HEK293 (cell line): Measurements from ENCODE around the gene CLCN7.

Source experiments
- CTCF ChIA-PET: fragments of 350-600 bp; formaldehyde crosslinking; extraction: SDS; loops from one replicate; lab custom pipeline; 2021; ENCODE audit warnings: antibody characterized with exemption; lab: Yijun Ruan, JAX
- POLR2A ChIA-PET: fragments of 300-600 bp; formaldehyde crosslinking; extraction: SDS; loops from one replicate; lab custom pipeline; 2020; ENCODE audit warnings: antibody characterized with exemption, inconsistent platforms; lab: Yijun Ruan, JAX
- H3K27ac ChIP-seq: fragments of 200-500 bp; sonication (Bioruptor generic); 2 replicates; pipeline ENCODE4 v1.5.1; 2014; ENCODE audit warnings: low read depth, low read length, control low read depth, inconsistent platforms; ENCODE audit errors: extremely low read depth
- H3K36me3 ChIP-seq, 2 experiments: fragments of 200-500 bp in 1 of 2; sonication (Bioruptor generic) in 1 of 2; 1 replicate in 1 of 2; 2 replicates in 1 of 2; pipeline ENCODE4 v1.5.1; 2014 to 2017; ENCODE audit warnings: inconsistent platforms in 2 of 2, low read length in 2 of 2; ENCODE audit not compliant: control insufficient read depth in 2 of 2, insufficient read depth in 1 of 2
- H3K4me1 ChIP-seq: fragments of 200-500 bp; sonication (Bioruptor generic); 2 replicates; pipeline ENCODE4 v1.5.1; 2014; ENCODE audit warnings: mild to moderate bottlenecking, low read length, inconsistent platforms; ENCODE audit not compliant: control insufficient read depth, insufficient read depth
- H3K4me3 ChIP-seq: 2 replicates; pipeline ENCODE4 v1.5.1; 2011; ENCODE audit warnings: low read depth, mild to moderate bottlenecking, control low read depth, low read length, moderate library complexity
- H3K9me3 ChIP-seq: fragments of 200-500 bp; sonication (Bioruptor generic); 2 replicates; pipeline ENCODE4 v1.5.1; 2014; ENCODE audit warnings: low read depth, low read length, inconsistent platforms; ENCODE audit not compliant: control insufficient read depth, insufficient read depth
- CTCF ChIP-seq: fragments of 450-650 bp; formaldehyde crosslinking; IDR thresholded peaks from 2 replicates; pipeline ENCODE4 v1.5.1; 2016; ENCODE audit warnings: missing biosample characterization, missing genetic modification characterization
- FEZF1 ChIP-seq: fragments of 450-650 bp; formaldehyde crosslinking; IDR thresholded peaks from 2 replicates; pipeline ENCODE4 v1.5.1; 2016; ENCODE audit warnings: missing biosample characterization, missing genetic modification characterization
- KLF17 ChIP-seq: fragments of 450-650 bp; formaldehyde crosslinking; IDR thresholded peaks from 2 replicates; pipeline ENCODE4 v1.5.1; 2016; ENCODE audit warnings: missing biosample characterization, missing genetic modification characterization
- PATZ1 ChIP-seq: fragments of 450-650 bp; formaldehyde crosslinking; IDR thresholded peaks from 2 replicates; pipeline ENCODE4 v1.5.1; 2016; ENCODE audit warnings: missing biosample characterization, missing genetic modification characterization
- SP2 ChIP-seq: fragments of 450-650 bp; formaldehyde crosslinking; IDR thresholded peaks from 2 replicates; pipeline ENCODE4 v1.5.1; 2016; ENCODE audit warnings: missing biosample characterization, missing genetic modification characterization
- SP7 ChIP-seq: fragments of 450-650 bp; formaldehyde crosslinking; IDR thresholded peaks from 2 replicates; pipeline ENCODE4 v1.5.1; 2016; ENCODE audit warnings: missing biosample characterization, missing genetic modification characterization
- TSHZ1 ChIP-seq: fragments of 450-650 bp; formaldehyde crosslinking; IDR thresholded peaks from 2 replicates; pipeline ENCODE4 v1.5.1; 2016; ENCODE audit warnings: missing biosample characterization, missing genetic modification characterization, borderline replicate concordance
- ZBTB44 ChIP-seq: fragments of 450-650 bp; IDR thresholded peaks from 2 replicates; pipeline ENCODE4 v1.5.1; 2018; ENCODE audit warnings: missing biosample characterization, mild to moderate bottlenecking, missing genetic modification characterization
- ZIC2 ChIP-seq: fragments of 450-650 bp; formaldehyde crosslinking; IDR thresholded peaks from 2 replicates; pipeline ENCODE4 v1.5.1; 2016; ENCODE audit warnings: missing biosample characterization, missing genetic modification characterization
- ZNF280D ChIP-seq: fragments of 450-650 bp; formaldehyde crosslinking; IDR thresholded peaks from 2 replicates; pipeline ENCODE4 v1.5.1; 2016; ENCODE audit warnings: missing biosample characterization, missing genetic modification characterization
- ZNF302 ChIP-seq: fragments of 450-650 bp; formaldehyde crosslinking; IDR thresholded peaks from 2 replicates; pipeline ENCODE4 v1.5.1; 2016; ENCODE audit warnings: missing biosample characterization, missing genetic modification characterization, low read depth
- ZNF398 ChIP-seq: fragments of 450-650 bp; formaldehyde crosslinking; IDR thresholded peaks from 2 replicates; pipeline ENCODE4 v1.5.1; 2017; ENCODE audit warnings: missing biosample characterization, missing genetic modification characterization
- ZNF510 ChIP-seq: fragments of 450-650 bp; formaldehyde crosslinking; IDR thresholded peaks from 2 replicates; pipeline ENCODE4 v1.5.1; 2018; ENCODE audit warnings: mild to moderate bottlenecking, missing genetic modification characterization, missing biosample characterization; ENCODE audit not compliant: insufficient replicate concordance
- ZNF624 ChIP-seq: fragments of 450-650 bp; formaldehyde crosslinking; IDR thresholded peaks from 2 replicates; pipeline ENCODE4 v1.5.1; 2017; ENCODE audit warnings: missing biosample characterization, missing genetic modification characterization
- ZNF692 ChIP-seq: fragments of 450-650 bp; formaldehyde crosslinking; IDR thresholded peaks from 2 replicates; pipeline ENCODE4 v1.5.1; 2016; ENCODE audit warnings: missing biosample characterization, missing genetic modification characterization
- ZSCAN4 ChIP-seq: fragments of 450-650 bp; formaldehyde crosslinking; IDR thresholded peaks from 2 replicates; pipeline ENCODE4 v1.5.1; 2017; ENCODE audit warnings: missing biosample characterization, missing genetic modification characterization

The CLCN7 gene

GRCh38 chr16:1492923-1493745 is 18.3 kb upstream of the CLCN7 start, which contains the start of gene TELO2:
TSS of gene TELO2 (plus strand) at chr16:1493360. CDS start at chr16:1494282, 922 bp downstream.
- peak within 1 kb of the TSS; percentile 77 for H3K4me3 ChIP-seq
- POLR2A ChIA-PET: interaction anchor here (0.5 to 1.3 kb wide), 4 partner anchors 10 to 214 kb away, joined by 3 to 6 read pairs (median 4); partner anchors contain the start of gene MAPK8IP3
- peak within 1 kb of the TSS; percentile 73 for H3K27ac ChIP-seq
- no peaks in the 10 kb centered on the region for H3K9me3 ChIP-seq
- H3K36me3 ChIP-seq: peaks cover 3 to 39% of the 10 kb centered on the region in 2 experiments; a peak in 2 of 3 replicates
- CTCF ChIA-PET: interaction anchor here (0.6 to 1.4 kb wide), 2 partner anchors 124 to 438 kb away, joined by 3 to 4 read pairs; no protein-coding TSS in a partner anchor
- 0 out of 2 replicates have a peak, but pooled peaks cover 2% of the 10 kb centered on the region for H3K4me1 ChIP-seq
- TF ChIP-seq CTCF (tag by site-specific recombination): no peak
- TF ChIP-seq ZNF302 (tag by site-specific recombination): no peak
- peak; percentile 26 for TF ChIP-seq SP2 (tag by site-specific recombination)
- peak; percentile 39; the same call in 1 of the 2 replicates for TF ChIP-seq SP7
- TF ChIP-seq ZNF624 (tag by site-specific recombination): no peak
- TF ChIP-seq ZNF398 (tag by site-specific recombination): peak; percentile 86
- TF ChIP-seq TSHZ1 (tag by site-specific recombination): no peak
- no peak for TF ChIP-seq ZNF280D
- no peak for TF ChIP-seq ZNF692 (tag by site-specific recombination)
- no peak for TF ChIP-seq ZSCAN4 (tag by site-specific recombination)
- peak; percentile 33; the same call in 1 of the 2 replicates for TF ChIP-seq ZIC2
- no peak for TF ChIP-seq KLF17 (tag by site-specific recombination)
- no peak for TF ChIP-seq ZBTB44 (tag by site-specific recombination)
- TF ChIP-seq PATZ1 (tag by site-specific recombination): 0 out of 2 replicates have a peak, but pooled peaks have one; percentile 29
- TF ChIP-seq ZNF510 (tag by site-specific recombination): no peak
- no peak for TF ChIP-seq FEZF1
